NCI-H1930 (cell line): ENCODE data around the gene HIPK3.

Source experiments
- DNase-seq, 2 experiments: peaks; one replicate each; lab custom pipeline; 2025; lab: John Stamatoyannopoulos, UW

Gene HIPK3

GRCh38 chr11:33390944-33391892, 134.0 kb downstream of the HIPK3 start:
- no peak for DNase-seq

- DNase-seq = no peak
Measured at GRCh38 chr11:33391893-33392251, 134.7 kb downstream of the HIPK3 start.

- no peak for DNase-seq
Measured at GRCh38 chr11:33394431-33395109, 137.4 kb downstream of the HIPK3 start.

- no peak for DNase-seq
Measured at GRCh38 chr11:33396361-33396760, 139.2 kb downstream of the HIPK3 start.

- no peak for DNase-seq
Measured at GRCh38 chr11:33399421-33399820, 142.2 kb downstream of the HIPK3 start.

GRCh38 chr11:33402066-33402465, 144.9 kb downstream of the HIPK3 start:
- DNase-seq = no peak

GRCh38 chr11:33403344-33403743, 146.2 kb downstream of the HIPK3 start:
- no peak for DNase-seq

GRCh38 chr11:33405834-33406602, 148.8 kb downstream of the HIPK3 start:
- no peak for DNase-seq
